WTC11 (cell line): ENCODE data around the gene METTL23. TPM values are rescaled to one million over a fixed set of nuclear protein-coding genes. Genes with fewer than 3 reads are reported as not detected.

ENCODE experiments used
- ATAC-seq: fragments of 200-7000 bp; cut with Tn5 transposase; 2 replicates; pipeline ENCODE4 v1.10.0; 2021; ENCODE audit warnings: mild to moderate bottlenecking, moderate library complexity
- CTCF ChIA-PET: fragments of 300-600 bp; sonication (Branson Sonifier 250); formaldehyde crosslinking; loops from one replicate; lab custom pipeline; 2021; ENCODE audit warnings: antibody characterized with exemption; lab: Charles Lee
- POLR2A ChIA-PET: fragments of 350-600 bp; sonication (Branson Sonifier 250); formaldehyde crosslinking; loops from one replicate; lab custom pipeline; 2021; ENCODE audit warnings: antibody characterized with exemption; lab: Charles Lee
- DNase-seq: peaks from one replicate; pipeline ENCODE4 v3.0.0; 2021; ENCODE audit warnings: low spot score
- H3K27ac Mint-ChIP-seq: 2 replicates; pipeline ENCODE4 v1.8.0; 2021; ENCODE audit warnings: mixed read lengths
- H3K27me3 Mint-ChIP-seq: 2 replicates; pipeline ENCODE4 v1.8.0; 2021; ENCODE audit warnings: low read depth, mild to moderate bottlenecking, moderate library complexity, mixed read lengths
- H3K36me3 Mint-ChIP-seq: 2 replicates; pipeline ENCODE4 v1.8.0; 2021; ENCODE audit warnings: mixed read lengths
- H3K4me1 Mint-ChIP-seq: 2 replicates; pipeline ENCODE4 v1.8.0; 2022; ENCODE audit warnings: mixed read lengths
- H3K4me3 Mint-ChIP-seq: 2 replicates; pipeline ENCODE4 v1.8.0; 2021; ENCODE audit warnings: mild to moderate bottlenecking, moderate library complexity, mixed read lengths
- H3K9me3 Mint-ChIP-seq: 2 replicates; pipeline ENCODE4 v1.8.0; 2021; ENCODE audit warnings: mixed read lengths
- CREB1 ChIP-seq: sonication (generic); formaldehyde crosslinking; IDR thresholded peaks from 2 replicates; pipeline ENCODE4 v1.8.0; 2023; ENCODE audit warnings: mild to moderate bottlenecking, missing genetic modification reagents
- E2F5 ChIP-seq: sonication (generic); formaldehyde crosslinking; IDR thresholded peaks from 2 replicates; pipeline ENCODE4 v1.8.1; 2022; ENCODE audit warnings: mild to moderate bottlenecking, moderate library complexity, missing genetic modification reagents
- ELF4 ChIP-seq: sonication (generic); formaldehyde crosslinking; IDR thresholded peaks from 2 replicates; pipeline ENCODE4 v1.8.1; 2022; ENCODE audit warnings: low read depth, mild to moderate bottlenecking, moderate library complexity, missing genetic modification reagents
- EMX1 ChIP-seq: fragments of 250-450 bp; sonication (Bioruptor Pico); IDR thresholded peaks from 2 replicates; pipeline ENCODE4 v1.8.0; 2021; ENCODE audit warnings: mild to moderate bottlenecking
- ERG ChIP-seq: fragments of 250-450 bp; sonication (Bioruptor Pico); IDR thresholded peaks from 2 replicates; pipeline ENCODE4 v1.8.0; 2021; ENCODE audit warnings: mild to moderate bottlenecking
- GRHL2 ChIP-seq: fragments of 250-450 bp; sonication (Bioruptor Pico); IDR thresholded peaks from 2 replicates; pipeline ENCODE4 v1.8.0; 2022; ENCODE audit warnings: mild to moderate bottlenecking, moderate library complexity; ENCODE audit not compliant: insufficient replicate concordance, severe bottlenecking
- HMGA2 ChIP-seq: fragments of 250-450 bp; sonication (Bioruptor Pico); IDR thresholded peaks from 2 replicates; pipeline ENCODE4 v1.4.0; 2021; ENCODE audit warnings: mild to moderate bottlenecking, moderate library complexity
- JAZF1 ChIP-seq: fragments of 250-450 bp; sonication (Bioruptor Pico); IDR thresholded peaks from 2 replicates; pipeline ENCODE4 v1.9.0; 2021; ENCODE audit warnings: moderate library complexity, mild to moderate bottlenecking, inconsistent platforms
- MAX ChIP-seq: sonication (generic); formaldehyde crosslinking; IDR thresholded peaks from 2 replicates; pipeline ENCODE4 v1.8.0; 2022; ENCODE audit warnings: mild to moderate bottlenecking, missing genetic modification reagents
- NFE2L1 ChIP-seq: sonication (generic); formaldehyde crosslinking; IDR thresholded peaks from 2 replicates; pipeline ENCODE4 v1.8.1; 2023; ENCODE audit warnings: missing genetic modification reagents
- NR1H2 ChIP-seq: sonication (generic); formaldehyde crosslinking; IDR thresholded peaks from 2 replicates; pipeline ENCODE4 v1.9.0; 2021; ENCODE audit warnings: mild to moderate bottlenecking, moderate library complexity, missing genetic modification reagents
- NR3C1 ChIP-seq: sonication (generic); formaldehyde crosslinking; conservative IDR thresholded peaks from 2 replicates; pipeline ENCODE4 v1.8.1; 2023; ENCODE audit warnings: low read depth, mild to moderate bottlenecking, missing genetic modification reagents
- PRDM15 ChIP-seq: sonication (generic); formaldehyde crosslinking; IDR thresholded peaks from 2 replicates; pipeline ENCODE4 v1.8.0; 2022; ENCODE audit warnings: missing genetic modification reagents
- RORB ChIP-seq: fragments of 250-450 bp; sonication (Bioruptor Pico); IDR thresholded peaks from 2 replicates; pipeline ENCODE4 v1.9.0; 2021; ENCODE audit warnings: mild to moderate bottlenecking
- SMAD3 ChIP-seq: sonication (generic); formaldehyde crosslinking; IDR thresholded peaks from 2 replicates; pipeline ENCODE4 v1.8.0; 2022; ENCODE audit warnings: missing genetic modification reagents, mild to moderate bottlenecking, borderline replicate concordance
- SMAD4 ChIP-seq: sonication (generic); formaldehyde crosslinking; IDR thresholded peaks from 2 replicates; pipeline ENCODE4 v1.8.0; 2022; ENCODE audit warnings: mild to moderate bottlenecking, missing genetic modification reagents
- SP1 ChIP-seq: sonication (generic); formaldehyde crosslinking; conservative IDR thresholded peaks from 2 replicates; pipeline ENCODE4 v1.8.1; 2022; ENCODE audit warnings: missing genetic modification reagents
- ZNF121 ChIP-seq: sonication (generic); formaldehyde crosslinking; IDR thresholded peaks from 2 replicates; pipeline ENCODE4 v1.8.0; 2023; ENCODE audit warnings: missing genetic modification reagents
- ZNF263 ChIP-seq: sonication (generic); formaldehyde crosslinking; IDR thresholded peaks from 2 replicates; pipeline ENCODE4 v1.8.1; 2022; ENCODE audit warnings: low read depth, mild to moderate bottlenecking, moderate library complexity, missing genetic modification reagents
- total RNA-seq: library from RNA; stranded (reverse); gene quantifications from 3 replicates; pipeline ENCODE4 v1.2.3, GENCODE V29; 2021

Gene METTL23
- total RNA-seq, 1 experiment from 2014 or later: 48.5 TPM

GRCh38 chr17:76684756-76685155 lies 41.9 kb upstream of the METTL23 start (continued):
- TF ChIP-seq GRHL2 (CRISPR knock-in tag) (no peak), MAX (CRISPR knock-in tag) (no peak), NFE2L1 (CRISPR knock-in tag) (no peak), CREB1 (CRISPR knock-in tag) (no peak), NR1H2 (CRISPR knock-in tag) (no peak), E2F5 (no peak), ZNF263 (CRISPR knock-in tag) (no peak)

GRCh38 chr17:76685366-76685765 lies 41.3 kb upstream of the METTL23 start:
- POLR2A ChIA-PET: no interaction called here
- Mint-ChIP-seq H3K9me3 (no peaks in the 10 kb centered on the region), H3K4me1 (peaks cover 16% of the 10 kb centered on the region), H3K27ac (peak overlapping the region; percentile 72; the same call in 1 of the 2 replicates), H3K27me3 (no peaks in the 10 kb centered on the region), H3K36me3 (no peaks in the 10 kb centered on the region), H3K4me3 (no peak overlapping the region)
- no peak for DNase-seq
- TF ChIP-seq ZNF263 (CRISPR knock-in tag) (no peak), ELF4 (CRISPR knock-in tag) (no peak), NR3C1 (CRISPR knock-in tag) (no peak), JAZF1 (no peak), SP1 (no peak), SMAD3 (no peak)
- TF ChIP-seq, all 79 proteins: peak for 0
- no peak for ATAC-seq
- CTCF ChIA-PET: interaction anchor here (0.9 to 1.9 kb wide), 3 partner anchors 14 to 61 kb away, joined by 3 to 8 read pairs (median 6); no protein-coding TSS in a partner anchor

- Mint-ChIP-seq H3K9me3 (no peaks in the 10 kb centered on the region), H3K4me1 (peaks cover 16% of the 10 kb centered on the region), H3K27ac (no peak overlapping the region), H3K36me3 (no peaks in the 10 kb centered on the region), H3K27me3 (no peaks in the 10 kb centered on the region), H3K4me3 (no peak overlapping the region)
- ATAC-seq (no peak), DNase-seq (no peak)
- ChIA-PET CTCF (interaction anchor here (0.6 to 1.9 kb wide), 3 partner anchors 15 to 62 kb away, joined by 3 to 8 read pairs (median 6); no protein-coding TSS in a partner anchor), POLR2A (no interaction called here)
- TF ChIP-seq ERG (CRISPR knock-in tag) (no peak), EMX1 (CRISPR knock-in tag) (no peak), ZNF121 (no peak), PRDM15 (no peak), HMGA2 (CRISPR knock-in tag) (no peak), GRHL2 (CRISPR knock-in tag) (no peak), SMAD3 (no peak), SMAD4 (CRISPR knock-in tag) (no peak), RORB (CRISPR knock-in tag) (no peak)
These were observed 40.8 kb upstream of the METTL23 start for GRCh38 chr17:76685846-76686245.
